HK-2 (cell line): ENCODE measurements around the gene SGCA.

Source experiments
- DNase-seq: peaks from one replicate; pipeline ENCODE4 v3.0.0-alpha.2; 2018; ENCODE audit not compliant: unreplicated experiment

The SGCA gene

GRCh38 chr17:50165867-50166517 lies at the start of gene SGCA:
Gene SGCA (plus strand): TSS chr17:50166005. CDS start chr17:50166041, 36 bp downstream.
- no peak for DNase-seq

- DNase-seq: no peak
Observed at GRCh38 chr17:50117202-50118051, 48.4 kb upstream of the SGCA start.

GRCh38 chr17:50118076-50118827 lies 47.6 kb upstream of the SGCA start:
- DNase-seq: no peak

GRCh38 chr17:50118828-50119218 lies 47.0 kb upstream of the SGCA start:
- DNase-seq: no peak

GRCh38 chr17:50120475-50121253 lies 45.1 kb upstream of the SGCA start:
- DNase-seq: no peak

GRCh38 chr17:50122945-50123344 lies 42.9 kb upstream of the SGCA start:
- DNase-seq: no peak

- DNase-seq: peak; percentile 73
Observed at GRCh38 chr17:50123649-50124349, 42.0 kb upstream of the SGCA start.

GRCh38 chr17:50125420-50125997 lies 40.3 kb upstream of the SGCA start:
- DNase-seq: no peak

- DNase-seq: no peak
Observed at GRCh38 chr17:50127697-50128361, 38.0 kb upstream of the SGCA start.

- DNase-seq: no peak
Observed at GRCh38 chr17:50128441-50129352, 37.1 kb upstream of the SGCA start.

GRCh38 chr17:50129353-50129727 lies 36.5 kb upstream of the SGCA start:
- no peak for DNase-seq

- DNase-seq: peak; percentile 51
Observed at GRCh38 chr17:50129728-50130558, 35.9 kb upstream of the SGCA start, which contains the start of gene SAMD14. Gene SAMD14 (minus strand): TSS chr17:50130160. CDS start chr17:50124959, 5,201 bp downstream.

GRCh38 chr17:50130559-50131305 lies 35.1 kb upstream of the SGCA start:
- DNase-seq: no peak

- no peak for DNase-seq
Observed at GRCh38 chr17:50132104-50132794, 33.6 kb upstream of the SGCA start.

- DNase-seq: peak; percentile 53
Observed at GRCh38 chr17:50133028-50133768, 32.6 kb upstream of the SGCA start.

- DNase-seq: no peak
Observed at GRCh38 chr17:50133769-50134099, 32.1 kb upstream of the SGCA start.
